Measurements from ENCODE around the gene NFAM1. TPM values are rescaled to one million over a fixed set of nuclear protein-coding genes. Genes with fewer than 3 reads are reported as not detected.

Gene NFAM1
- total and polyA plus RNA-seq, 2 donors (not counting 3 experiments of a cell fraction or from before 2014, with no cell fraction given) = not detected

DNA sequence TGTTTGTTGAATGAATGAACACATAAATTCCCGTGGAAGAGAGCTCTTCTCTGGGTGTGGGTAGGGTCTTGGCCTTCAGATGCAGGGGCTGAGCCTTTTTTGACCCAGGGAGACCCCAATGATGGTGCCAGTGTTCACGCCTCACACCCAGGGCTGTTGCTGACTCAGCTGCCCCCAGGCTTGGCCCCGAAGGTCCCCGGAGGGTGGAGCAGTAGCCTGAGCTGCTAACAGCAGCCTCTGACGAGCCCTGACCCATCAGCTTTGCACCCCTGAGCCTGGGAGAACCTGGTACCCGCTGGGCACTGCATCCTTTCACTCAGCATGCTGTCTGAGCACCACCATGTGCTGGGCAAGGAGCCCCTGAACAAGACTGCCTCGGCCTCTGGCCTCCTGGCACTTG, 23.9 kb downstream of the NFAM1 start:
- FAIRE-seq = no peak
- intact Hi-C loops (cut with micrococcal nuclease) (no loop called here), dilution Hi-C loops (cut with MboI; ENCODE audit: extremely low pct_ligation_motif_present, low sequenced_read_pairs) (no loop called here)
- Histone ChIP-seq H3K4me2 (ENCODE audit: insufficient read depth, low read length) (no peak overlapping the region), H3K27me3 (ENCODE audit: control insufficient read depth in 2 of 2, insufficient read depth in 2 of 2, low read length in 2 of 2) (no peaks in the 10 kb centered on the region), H3K36me3 (ENCODE audit: control insufficient read depth in 2 of 2, extremely low read depth in 1 of 2, insufficient read depth in 2 of 2, low read length in 2 of 2) (no peaks in the 10 kb centered on the region), H3K4me3 (replicated peaks in 1 of 3; ENCODE audit: insufficient read depth in 1 of 3, low read depth in 1 of 3, low read length in 3 of 3) (no peak overlapping the region), H3K9me1 (replicated peaks; ENCODE audit: control insufficient read depth, extremely low read depth, insufficient read depth, low read length) (no peaks in the 10 kb centered on the region), H3K4me1 (ENCODE audit: control insufficient read depth, extremely low read depth, insufficient read depth, low read length) (no peaks in the 10 kb centered on the region), H3K79me2 (ENCODE audit: control insufficient read depth, insufficient read depth, low read length) (no peaks in the 10 kb centered on the region), H3K27ac (ENCODE audit: insufficient read depth, low read depth, low read length) (no peak overlapping the region), H3K9ac (replicated peaks; ENCODE audit: extremely low read depth, insufficient read depth, low read length) (no peak overlapping the region), H4K20me1 (replicated peaks; ENCODE audit: control insufficient read depth, extremely low read depth, insufficient read depth, low read length) (no peaks in the 10 kb centered on the region), H2AFZ (ENCODE audit: low read depth, low read length) (no peak overlapping the region), H3K9me3 (replicated peaks; ENCODE audit: control insufficient read depth, insufficient read depth, low read length) (no peaks in the 10 kb centered on the region)
- ChIA-PET POLR2A (no interaction called here), CTCF (interaction anchor here (1.5 kb wide), 1 partner anchor 24 kb away, joined by 3 read pairs; no protein-coding TSS in a partner anchor)
- no peak for DNase-seq (ENCODE audit: low read depth, low spot score)
- no TSS peak for BruUV-seq (replicated peaks)
- TF ChIP-seq FOS (IDR thresholded peaks at IDR 0.05; ENCODE audit: borderline replicate concordance, insufficient read depth, low read length) = no peak
- TF ChIP-seq JUN (IDR thresholded peaks at IDR 0.05; ENCODE audit: borderline replicate concordance, insufficient read depth, insufficient read length, low read depth) = no peak
- TF ChIP-seq MYC (IDR thresholded peaks at IDR 0.05; ENCODE audit: low read depth, low read length) = no peak
- no peak for TF ChIP-seq EZH2 (IDR thresholded peaks at IDR 0.05; ENCODE audit: borderline replicate concordance, low read depth, low read length, severe bottlenecking)
- TF ChIP-seq POLR2AphosphoS5 (IDR thresholded peaks at IDR 0.05; ENCODE audit: insufficient read depth, low read depth, low read length) = no peak
- no peak for TF ChIP-seq CTCF (IDR thresholded peaks at IDR 0.05; ENCODE audit: extremely low read depth in 1 of 2, insufficient read depth in 1 of 2, low read depth in 1 of 2, low read length in 2 of 2)
- no peak for TF ChIP-seq POLR2A (IDR thresholded peaks at IDR 0.05; ENCODE audit: low read depth, low read length)
- TF ChIP-seq MAX (IDR thresholded peaks at IDR 0.05; ENCODE audit: insufficient read depth, insufficient read length) = no peak
- TF ChIP-seq GATA2 (IDR thresholded peaks at IDR 0.05; ENCODE audit: insufficient read depth, insufficient read length, low read depth, low read length) = no peak

All from endothelial cell of umbilical vein (primary cell).